ENCODE measurements around the gene PODXL. TPM values are rescaled to one million over a fixed set of nuclear protein-coding genes. Genes with fewer than 3 reads are reported as not detected.

Gene PODXL
- total RNA-seq, 2 experiments from 2014 or later, result 0.45 to 0.51 TPM

DNA sequence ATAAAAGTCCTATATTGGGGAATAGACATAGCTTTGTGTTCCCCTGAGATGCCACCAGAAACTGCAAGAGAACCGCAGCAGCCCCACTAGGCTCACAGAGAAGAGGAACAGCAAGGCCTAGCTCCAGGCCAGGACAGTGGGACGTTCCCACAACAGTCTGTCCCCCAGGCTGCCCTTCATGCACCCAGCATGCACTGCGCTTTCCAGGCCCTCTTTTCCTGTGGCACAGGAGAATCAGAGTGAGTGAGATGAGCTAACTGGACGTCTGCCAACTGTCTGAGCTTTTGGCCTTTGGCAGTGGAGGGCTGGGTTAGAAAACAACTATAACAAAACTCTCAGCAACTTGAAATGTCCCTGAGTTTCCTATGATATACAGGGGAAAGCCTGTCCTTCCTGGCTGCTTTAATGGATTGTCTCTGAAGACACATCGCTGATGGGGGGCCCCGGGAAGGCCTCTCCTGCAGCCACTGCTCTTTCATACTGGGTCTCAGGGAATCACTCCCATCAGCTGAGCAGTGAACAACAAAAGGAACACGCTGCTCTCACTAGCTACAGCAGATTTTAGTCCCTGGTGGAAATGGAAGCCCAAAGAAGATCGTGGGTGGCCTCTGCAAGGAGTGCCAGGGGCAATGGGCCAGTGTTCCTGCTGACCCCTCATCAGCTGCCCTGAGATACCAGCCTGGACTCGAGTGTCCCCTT, 53.5 kb downstream of the PODXL start:
- no peak overlapping the region for H3K4me3 Mint-ChIP-seq
- H3K27me3 Mint-ChIP-seq, result no peaks in the 10 kb centered on the region
- peaks cover 39% of the 10 kb centered on the region for H3K4me1 Mint-ChIP-seq (ENCODE audit: low read depth)
- POLR2A ChIA-PET, result interaction anchor here (1.2 to 1.8 kb wide), 2 partner anchors 10 to 36 kb away, joined by 3 to 7 read pairs; no protein-coding TSS in a partner anchor
- DNase-seq, result no peak
- H3K36me3 Mint-ChIP-seq (ENCODE audit: low read depth), result no peaks in the 10 kb centered on the region
- CTCF ChIA-PET, result interaction anchor here (1.4 to 3.9 kb wide), 3 partner anchors 10 to 44 kb away, joined by 4 to 29 read pairs (median 4); no protein-coding TSS in a partner anchor
- no peak overlapping the region for H3K27ac Mint-ChIP-seq
- no peaks in the 10 kb centered on the region for H3K9me3 Mint-ChIP-seq
- TF ChIP-seq, protein P1, sequence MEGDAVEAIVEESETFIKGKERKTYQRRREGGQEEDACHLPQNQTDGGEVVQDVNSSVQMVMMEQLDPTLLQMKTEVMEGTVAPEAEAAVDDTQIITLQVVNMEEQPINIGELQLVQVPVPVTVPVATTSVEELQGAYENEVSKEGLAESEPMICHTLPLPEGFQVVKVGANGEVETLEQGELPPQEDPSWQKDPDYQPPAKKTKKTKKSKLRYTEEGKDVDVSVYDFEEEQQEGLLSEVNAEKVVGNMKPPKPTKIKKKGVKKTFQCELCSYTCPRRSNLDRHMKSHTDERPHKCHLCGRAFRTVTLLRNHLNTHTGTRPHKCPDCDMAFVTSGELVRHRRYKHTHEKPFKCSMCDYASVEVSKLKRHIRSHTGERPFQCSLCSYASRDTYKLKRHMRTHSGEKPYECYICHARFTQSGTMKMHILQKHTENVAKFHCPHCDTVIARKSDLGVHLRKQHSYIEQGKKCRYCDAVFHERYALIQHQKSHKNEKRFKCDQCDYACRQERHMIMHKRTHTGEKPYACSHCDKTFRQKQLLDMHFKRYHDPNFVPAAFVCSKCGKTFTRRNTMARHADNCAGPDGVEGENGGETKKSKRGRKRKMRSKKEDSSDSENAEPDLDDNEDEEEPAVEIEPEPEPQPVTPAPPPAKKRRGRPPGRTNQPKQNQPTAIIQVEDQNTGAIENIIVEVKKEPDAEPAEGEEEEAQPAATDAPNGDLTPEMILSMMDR (IDR thresholded peaks at IDR 0.05), result no peak
- no peak for ATAC-seq
- intact Hi-C loops (cut with micrococcal nuclease), result no loop called here

DNA sequence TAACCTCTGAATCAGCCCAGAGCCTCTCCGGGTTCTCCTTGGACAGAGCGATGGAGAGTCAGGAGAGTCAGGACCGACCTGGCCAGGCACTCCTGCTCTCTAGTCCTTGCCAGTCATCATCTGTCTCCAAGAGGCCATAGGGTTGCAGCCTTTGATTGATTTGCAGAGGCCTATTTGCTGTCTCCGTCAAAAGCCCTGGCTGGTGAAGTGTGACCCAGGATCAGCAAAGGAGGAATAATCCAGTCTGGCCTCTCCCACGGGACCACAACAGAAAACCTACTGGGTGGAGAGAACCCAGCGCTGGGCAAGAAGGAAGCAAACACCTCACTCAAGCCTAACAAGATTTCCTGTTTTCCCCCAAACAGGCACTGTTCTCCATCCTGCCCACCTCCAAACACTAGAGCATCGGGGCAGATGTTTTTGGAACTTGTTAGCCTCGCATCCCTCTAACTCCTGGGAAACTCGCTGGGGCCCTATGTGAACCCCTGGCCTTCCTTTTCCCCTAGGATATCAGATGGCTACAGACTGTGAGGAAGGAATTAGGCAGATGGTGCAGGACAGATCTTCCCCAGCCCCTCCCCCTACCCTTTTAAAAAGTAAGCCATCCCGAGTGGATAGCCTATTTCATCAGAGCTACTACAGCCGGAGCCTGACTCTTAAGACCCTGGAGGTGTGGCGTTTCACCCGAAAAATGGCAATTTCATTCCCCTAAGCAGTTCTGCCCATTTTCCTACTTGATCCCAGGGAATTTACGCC, 54.3 kb downstream of the PODXL start:
- peaks cover 34% of the 10 kb centered on the region for H3K4me1 Mint-ChIP-seq (ENCODE audit: low read depth)
- ChIA-PET CTCF (interaction anchor here (0.9 to 3.9 kb wide), 6 partner anchors 8 to 154 kb away, joined by 3 to 29 read pairs (median 4); no protein-coding TSS in a partner anchor), POLR2A (interaction anchor here (1.2 to 1.8 kb wide), 2 partner anchors 11 to 37 kb away, joined by 3 to 7 read pairs; no protein-coding TSS in a partner anchor)
- H3K36me3 Mint-ChIP-seq (ENCODE audit: low read depth), result no peaks in the 10 kb centered on the region
- intact Hi-C loops (cut with micrococcal nuclease), result no loop called here
- DNase-seq, result no peak
- H3K27me3 Mint-ChIP-seq, result no peaks in the 10 kb centered on the region
- no peak overlapping the region for H3K4me3 Mint-ChIP-seq
- no peak for ATAC-seq
- peak overlapping the region; percentile 18 for H3K27ac Mint-ChIP-seq
- TF ChIP-seq, protein P1 (IDR thresholded peaks at IDR 0.05), result no peak
- no peaks in the 10 kb centered on the region for H3K9me3 Mint-ChIP-seq

DNA sequence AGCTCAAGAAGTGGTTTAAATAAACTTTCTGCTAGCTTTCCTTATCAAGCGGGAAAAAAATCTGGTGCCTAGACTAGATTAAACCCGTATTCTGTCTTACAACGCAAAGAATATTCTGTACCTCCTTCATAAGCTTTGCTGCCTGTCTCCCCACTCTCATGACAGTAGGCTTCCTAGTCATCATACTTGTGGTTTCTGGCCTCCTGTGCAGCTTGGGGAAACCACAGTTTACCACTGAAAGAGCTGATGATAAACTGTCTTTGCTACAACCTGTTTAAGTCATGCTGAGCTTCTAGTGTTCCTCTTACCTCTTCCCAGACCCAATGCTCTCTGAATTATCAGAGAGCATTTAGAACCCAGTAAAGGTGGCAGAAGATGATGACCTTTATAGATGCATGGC, 55.0 kb downstream of the PODXL start:
- no peaks in the 10 kb centered on the region for H3K36me3 Mint-ChIP-seq (ENCODE audit: low read depth)
- H3K4me1 Mint-ChIP-seq (ENCODE audit: low read depth), result peaks cover 34% of the 10 kb centered on the region
- peak overlapping the region; percentile 18 for H3K27ac Mint-ChIP-seq
- intact Hi-C loops (cut with micrococcal nuclease), result no loop called here
- H3K27me3 Mint-ChIP-seq, result no peaks in the 10 kb centered on the region
- TF ChIP-seq, protein P1 (IDR thresholded peaks at IDR 0.05), result no peak
- CTCF ChIA-PET, result interaction anchor here (0.9 to 3.9 kb wide), 6 partner anchors 9 to 154 kb away, joined by 3 to 29 read pairs (median 4); no protein-coding TSS in a partner anchor
- peak; percentile 82 for DNase-seq
- no peaks in the 10 kb centered on the region for H3K9me3 Mint-ChIP-seq
- POLR2A ChIA-PET, result interaction anchor here (0.6 to 1.8 kb wide), 2 partner anchors 12 to 312 kb away, joined by 3 to 7 read pairs; no protein-coding TSS in a partner anchor
- ATAC-seq, result peak; percentile 93
- H3K4me3 Mint-ChIP-seq, result no peak overlapping the region

DNA sequence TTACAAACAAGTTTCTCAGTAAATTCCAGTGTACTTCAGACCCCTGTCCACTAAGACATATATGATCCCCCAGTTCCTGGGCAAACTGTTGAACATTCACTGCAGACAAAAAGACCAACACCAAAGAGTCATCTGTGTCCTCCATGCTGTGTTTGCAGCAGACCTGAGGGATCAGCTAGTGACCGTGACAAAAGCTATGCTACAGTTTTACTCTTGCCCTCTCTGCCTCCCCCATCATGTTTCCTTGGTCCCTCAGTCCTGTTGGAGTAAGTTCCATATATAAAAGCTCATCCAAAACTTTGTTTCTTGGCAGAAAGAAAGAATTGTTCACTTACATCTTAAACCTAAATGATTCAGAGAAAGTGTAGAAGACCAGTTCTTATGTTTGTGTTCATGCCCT, 56.1 kb downstream of the PODXL start:
- ATAC-seq (no peak), DNase-seq (no peak)
- ChIA-PET POLR2A (interaction anchor here (1.3 kb wide), 1 partner anchor 24 kb away, joined by 3 read pairs; no protein-coding TSS in a partner anchor), CTCF (interaction anchor here (0.6 to 3.9 kb wide), 4 partner anchors 9 to 189 kb away, joined by 3 to 29 read pairs (median 4); no protein-coding TSS in a partner anchor)
- Mint-ChIP-seq H3K4me1 (ENCODE audit: low read depth) (peaks cover 34% of the 10 kb centered on the region), H3K27ac (no peak overlapping the region), H3K27me3 (no peaks in the 10 kb centered on the region), H3K36me3 (ENCODE audit: low read depth) (no peaks in the 10 kb centered on the region), H3K9me3 (no peaks in the 10 kb centered on the region), H3K4me3 (no peak overlapping the region)
- intact Hi-C loops (cut with micrococcal nuclease), result no loop called here
- TF ChIP-seq, protein P1 (IDR thresholded peaks at IDR 0.05), result no peak
